Amniotic stem cell (primary cell): ENCODE results near the gene MAGIX.
"Not testable (repeated sequence)": the region's sequence is repeated elsewhere in the genome, so short reads cannot be mapped to it uniquely, and the experiment has no call there.

ENCODE experiments used
- DNase-seq: peaks from one replicate; lab custom pipeline; 2025; lab: John Stamatoyannopoulos, UW

The MAGIX gene

GRCh38 chrX:49160908-49161307 is 1.6 kb upstream of the MAGIX start:
- DNase-seq = no peak

- DNase-seq = no peak
Measured at GRCh38 chrX:49161632-49162031, 926 bp upstream of the MAGIX start.

- no peak for DNase-seq
Measured at GRCh38 chrX:49163555-49164419, 1.2 kb downstream of the MAGIX start.

DNA sequence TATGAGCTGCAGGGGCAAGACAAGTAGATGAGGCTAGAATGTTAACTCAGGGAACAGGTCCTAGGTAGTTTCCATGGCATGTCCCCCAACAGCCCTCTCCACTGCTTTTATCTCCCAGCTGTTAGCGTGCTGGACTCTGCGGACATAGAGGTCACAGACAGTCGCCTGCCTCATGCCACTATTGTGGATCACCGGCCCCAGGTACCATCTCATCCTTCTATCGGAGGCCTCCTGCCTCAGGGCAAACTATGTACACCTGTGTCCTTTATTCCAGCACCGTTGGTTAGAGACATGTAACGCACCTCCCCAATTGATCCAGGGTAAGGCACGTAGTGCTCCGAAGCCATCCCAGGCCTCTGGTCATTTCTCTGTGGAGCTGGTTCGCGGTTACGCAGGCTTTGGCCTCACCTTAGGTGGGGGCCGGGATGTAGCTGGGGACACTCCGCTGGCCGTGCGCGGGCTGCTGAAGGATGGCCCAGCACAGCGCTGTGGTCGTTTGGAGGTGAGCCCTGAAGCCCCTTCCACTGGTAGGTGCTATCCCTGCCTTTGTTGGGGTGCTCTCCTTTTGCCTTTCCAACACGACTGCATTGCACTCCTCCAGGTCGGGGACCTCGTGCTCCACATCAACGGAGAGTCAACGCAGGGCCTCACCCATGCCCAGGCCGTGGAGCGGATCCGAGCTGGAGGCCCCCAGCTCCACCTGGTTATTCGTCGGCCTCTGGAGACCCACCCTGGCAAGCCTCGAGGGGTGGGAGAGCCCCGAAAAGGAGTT is 2.2 kb downstream of the MAGIX start:
- no peak for DNase-seq

GRCh38 chrX:49165901-49166881 is 3.6 kb downstream of the MAGIX start:
- DNase-seq = no peak

DNA sequence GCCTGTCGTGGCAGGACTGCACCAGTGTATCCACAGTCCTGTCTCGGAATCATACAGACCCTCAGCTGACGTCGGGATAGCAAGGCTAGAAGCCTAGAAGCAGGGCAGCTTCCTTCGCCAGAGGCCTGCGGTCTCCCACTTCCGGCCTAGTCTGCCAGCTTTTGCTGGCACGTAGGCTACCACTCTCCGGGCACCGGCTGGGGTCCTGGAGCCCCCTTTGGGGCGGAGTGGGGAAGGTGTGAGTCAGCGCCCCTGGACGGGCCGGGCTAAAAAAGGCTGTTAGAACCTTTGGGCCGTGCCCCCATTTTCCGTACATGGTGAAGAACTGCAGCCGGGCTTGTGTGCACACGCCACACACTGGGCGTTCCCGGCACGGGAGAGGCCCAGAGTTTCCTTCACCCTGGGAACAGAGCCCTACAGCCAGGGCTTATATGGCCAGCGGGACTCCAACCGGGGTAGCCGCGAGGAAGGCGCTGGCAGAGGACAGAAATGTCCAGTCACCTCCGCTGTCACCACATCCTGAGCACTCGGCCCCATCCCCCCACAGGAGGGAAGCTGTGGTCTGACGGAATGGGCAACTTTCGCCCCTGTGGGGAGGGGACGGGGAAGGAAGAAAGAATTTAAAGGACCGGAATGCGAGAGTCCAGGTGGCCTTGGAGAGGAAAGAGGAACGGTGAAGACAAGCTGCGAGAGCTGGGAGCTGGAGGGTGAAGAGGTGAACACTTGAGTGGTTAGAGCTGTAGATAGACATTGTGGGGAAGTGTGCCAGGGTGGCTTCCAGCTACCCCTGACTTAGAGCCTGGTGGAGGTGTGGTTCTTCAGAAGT is 4.6 kb downstream of the MAGIX start:
- no peak for DNase-seq

GRCh38 chrX:49167740-49168108 is 5.2 kb downstream of the MAGIX start:
- DNase-seq = no peak

- DNase-seq = no peak
Measured at GRCh38 chrX:49171752-49172279, 9.3 kb downstream of the MAGIX start, which contains the start of gene PLP2. Gene PLP2 (plus strand): TSS chrX:49171898. CDS start chrX:49172001, 103 bp downstream.

- no peak for DNase-seq
Measured at GRCh38 chrX:49172280-49172780, 9.8 kb downstream of the MAGIX start.

GRCh38 chrX:49173544-49173943 is 11.0 kb downstream of the MAGIX start:
- DNase-seq = not testable (repeated sequence)

DNA sequence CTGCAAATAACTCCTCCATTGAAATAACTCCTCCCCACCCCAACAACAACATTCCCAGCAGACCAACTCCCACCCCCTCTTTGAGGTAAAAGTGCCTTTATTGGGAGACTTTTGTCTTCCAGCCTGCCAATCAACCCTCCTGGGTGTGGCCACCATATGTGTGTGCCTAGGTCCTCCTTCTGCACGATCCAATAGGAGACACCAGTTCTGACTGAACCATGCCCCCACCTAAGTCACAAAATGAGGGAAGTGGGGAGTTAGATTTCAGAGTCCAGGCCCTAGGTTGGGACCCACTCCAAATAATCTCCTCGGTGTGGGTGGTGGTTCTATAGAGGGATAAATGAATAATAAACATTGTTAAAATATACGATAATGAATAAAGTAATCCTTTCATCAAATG is 12.2 kb downstream of the MAGIX start:
- DNase-seq = no peak

DNA sequence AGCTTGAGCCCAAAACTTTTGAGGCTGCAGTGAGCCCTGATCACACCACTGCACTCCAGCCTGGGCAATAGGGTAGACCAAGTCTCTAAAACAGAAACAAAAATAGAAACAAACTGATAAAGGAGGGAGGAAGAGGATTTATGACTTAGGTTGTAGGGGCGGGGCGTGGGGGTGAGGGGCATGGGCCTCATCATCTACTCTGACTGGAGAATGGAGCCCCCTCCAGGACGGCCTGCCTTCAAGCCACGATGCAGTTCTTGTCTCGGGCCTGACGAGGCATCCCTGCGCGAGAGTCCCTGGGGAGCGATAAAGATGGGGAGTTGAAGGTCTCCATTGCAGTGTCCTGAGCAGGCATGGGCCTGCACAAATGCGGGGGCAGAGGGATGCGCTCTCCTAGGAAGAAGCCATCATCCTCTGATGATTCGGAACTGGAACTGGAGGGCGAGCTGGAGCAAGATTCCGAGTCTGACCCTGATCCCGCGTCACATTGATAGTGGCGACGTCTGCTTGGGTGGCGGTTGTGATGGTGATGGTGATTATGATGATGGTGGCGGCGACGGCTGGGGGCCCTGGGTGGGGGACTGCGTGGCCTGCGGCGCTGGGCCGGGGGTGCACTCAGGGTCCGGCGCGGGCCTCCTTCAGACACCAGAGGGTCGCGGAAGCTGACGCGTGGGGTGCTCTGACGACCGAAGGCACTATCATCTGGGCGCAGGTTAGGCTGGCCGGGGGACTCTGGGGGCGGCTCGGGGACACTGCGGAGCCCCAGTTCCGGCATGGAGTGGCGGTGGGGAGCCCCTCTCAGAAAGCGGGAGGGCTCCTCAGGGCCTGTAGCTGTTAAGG is 13.1 kb downstream of the MAGIX start:
- no peak for DNase-seq

DNA sequence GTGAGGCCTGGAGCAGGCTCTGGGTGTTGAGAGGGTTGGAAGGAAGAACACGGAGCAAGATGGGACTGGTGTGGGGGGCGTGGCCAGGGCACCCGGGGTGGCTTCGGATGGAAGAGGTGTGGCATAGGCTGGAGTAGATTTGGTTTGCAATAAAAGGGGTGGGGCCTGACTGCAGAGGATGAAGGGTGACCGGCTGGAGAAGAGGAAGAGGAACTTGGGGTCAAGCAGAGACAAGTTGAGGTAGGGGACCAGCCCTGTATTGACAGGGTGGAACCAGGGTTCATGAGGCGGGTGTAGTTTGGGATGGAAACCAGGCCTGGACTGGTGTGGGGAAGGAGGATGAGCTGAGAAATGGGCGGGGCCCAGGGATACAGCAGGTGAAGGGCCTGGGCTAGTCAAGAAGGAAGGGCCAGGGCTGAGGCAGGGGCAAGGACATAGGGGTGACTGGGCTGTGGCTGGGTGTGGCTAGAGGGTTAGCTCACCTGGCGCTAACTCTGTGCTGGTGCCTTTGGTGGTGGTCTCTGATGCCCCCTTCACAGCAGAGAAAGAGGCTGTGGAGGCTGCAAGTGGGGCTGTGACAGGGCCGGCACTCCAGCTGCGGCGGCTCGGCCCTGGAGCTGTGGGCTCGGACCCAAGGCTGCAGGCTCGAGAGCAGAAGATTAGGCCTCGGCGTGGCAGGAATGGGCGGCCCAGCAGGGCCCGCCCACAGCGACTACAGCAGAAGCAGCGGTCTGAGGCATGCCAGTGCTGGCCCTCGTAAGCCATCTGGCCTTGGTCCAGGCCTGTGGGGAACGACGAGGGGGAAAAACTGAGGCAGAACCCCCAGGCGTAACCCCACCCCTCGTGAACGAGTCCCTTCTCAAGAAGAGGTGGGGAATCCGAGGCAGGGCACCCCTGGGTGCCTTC is 14.1 kb downstream of the MAGIX start:
- no peak for DNase-seq

DNA sequence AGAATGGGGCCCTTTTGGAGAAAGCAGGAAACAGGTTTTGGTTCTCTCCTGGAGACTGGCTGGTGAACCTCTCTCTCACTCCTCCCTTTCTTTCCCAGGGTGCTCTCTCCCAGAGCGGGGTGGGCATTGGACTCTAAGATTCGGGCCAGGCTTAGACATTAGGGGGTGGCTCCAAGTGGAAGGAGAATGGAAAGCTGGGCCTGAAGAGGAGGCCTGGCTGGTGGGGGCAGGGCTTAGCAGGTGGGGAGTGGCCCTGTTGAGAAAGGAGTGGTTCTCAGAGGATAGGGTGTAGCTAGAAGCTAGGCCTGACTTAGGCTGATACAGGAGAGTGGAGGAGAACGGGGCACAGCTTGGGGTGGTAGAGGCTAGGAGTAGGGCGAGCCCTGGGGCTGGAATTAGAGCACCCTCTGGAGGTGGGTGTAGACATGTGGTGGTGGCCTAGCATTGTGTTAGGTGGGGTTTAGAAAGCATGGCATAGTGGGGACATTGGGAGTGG is 14.8 kb downstream of the MAGIX start:
- no peak for DNase-seq

- no peak for DNase-seq
Measured at GRCh38 chrX:49177873-49178480, 15.4 kb downstream of the MAGIX start.

GRCh38 chrX:49178537-49178936 is 16.0 kb downstream of the MAGIX start:
- no peak for DNase-seq

- DNase-seq = no peak
Measured at GRCh38 chrX:49179358-49179757, 16.8 kb downstream of the MAGIX start.

DNA sequence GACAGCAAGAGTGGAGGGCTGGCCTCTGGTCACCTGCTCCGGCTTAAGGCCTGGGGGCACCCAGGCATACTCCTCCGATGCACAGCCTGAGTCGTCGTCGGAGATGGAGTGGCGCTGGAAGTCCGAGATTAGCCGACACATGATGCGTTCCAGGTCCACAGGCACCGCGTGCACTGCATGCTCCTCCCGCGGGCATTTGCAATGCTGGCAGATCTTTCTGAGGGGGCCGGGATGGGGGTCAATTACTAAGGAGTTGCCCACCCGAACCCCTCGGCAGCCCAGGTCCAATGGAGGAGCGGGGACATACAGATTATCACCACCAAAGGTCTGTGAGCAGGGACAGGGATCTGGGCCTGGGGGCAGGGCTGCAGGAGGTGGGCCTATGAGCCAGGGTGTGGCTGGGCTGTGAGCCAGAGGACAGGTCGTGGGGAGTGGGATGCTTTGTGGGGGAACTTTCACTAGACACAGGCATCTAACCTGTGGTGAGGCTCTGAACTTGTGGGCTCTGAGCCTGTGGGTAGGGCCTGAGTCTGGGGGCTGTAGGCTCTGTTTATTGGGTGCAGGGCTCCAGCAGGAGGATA is 21.2 kb downstream of the MAGIX start:
- no peak for DNase-seq
